K562 (cell line): ENCODE results near the gene TMEM120B. TPM values are rescaled to one million over a fixed set of nuclear protein-coding genes. Genes with fewer than 3 reads are reported as not detected.
A peak's percentile ranks its signal among the peaks of the same experiment; 100 is the strongest.

Experiments used
- DLX4 ChIP-seq: fragments of 250-450 bp; sonication (Bioruptor Pico); IDR thresholded peaks from 2 replicates; pipeline ENCODE4 v1.6.1; 2021; ENCODE audit warnings: mild to moderate bottlenecking
- EP300 ChIP-seq: IDR thresholded peaks from 2 replicates; pipeline ENCODE4 v1.6.1; 2012; ENCODE audit warnings: low read length, improper control_type of control experiment
- ETV5 ChIP-seq: sonication (generic); formaldehyde crosslinking; IDR thresholded peaks from 2 replicates; pipeline ENCODE4 v1.4.0; 2020; ENCODE audit warnings: low read depth, mild to moderate bottlenecking, missing genetic modification reagents
- FOXO4 ChIP-seq: fragments of 450-650 bp; formaldehyde crosslinking; IDR thresholded peaks from 2 replicates; pipeline ENCODE4 v1.4.0; 2020; ENCODE audit warnings: mild to moderate bottlenecking, moderate library complexity
- GABPB2 ChIP-seq: fragments of 250-450 bp; sonication (Bioruptor Pico); conservative IDR thresholded peaks from 2 replicates; pipeline ENCODE4 v1.5.1; 2021; ENCODE audit warnings: mild to moderate bottlenecking
- MEIS2 ChIP-seq: fragments of 450-650 bp; IDR thresholded peaks from 2 replicates; pipeline ENCODE4 v1.6.1; 2014; ENCODE audit warnings: mild to moderate bottlenecking; ENCODE audit not compliant: partially characterized antibody
- NFRKB ChIP-seq: fragments of 450-650 bp; IDR thresholded peaks from 2 replicates; pipeline ENCODE4 v1.6.1; 2016; ENCODE audit warnings: low read depth
- PHF8 ChIP-seq: fragments of 200-600 bp; sonication (generic); IDR thresholded peaks from 2 replicates; pipeline ENCODE4 v1.6.1; 2012; ENCODE audit warnings: mixed run types, mild to moderate bottlenecking, inconsistent platforms, low read length, moderate library complexity, borderline replicate concordance
- RBM34 ChIP-seq: fragments of 200-400 bp; formaldehyde crosslinking; IDR thresholded peaks from 2 replicates; pipeline ENCODE4 v1.6.1; 2018; ENCODE audit warnings: low read length, borderline replicate concordance; ENCODE audit not compliant: insufficient read depth
- THRB ChIP-seq: fragments of 450-650 bp; formaldehyde crosslinking; conservative IDR thresholded peaks from 2 replicates; pipeline ENCODE4 v1.4.0; 2022; ENCODE audit warnings: mild to moderate bottlenecking, missing genetic modification characterization
- YY1 ChIP-seq, 3 experiments: IDR thresholded peaks; 2 replicates each; pipeline ENCODE4 v1.6.1; 2011; ENCODE audit warnings: low read length in 2 of 3, mild to moderate bottlenecking in 2 of 3, moderate library complexity in 2 of 3, borderline replicate concordance in 1 of 3, control low read depth in 1 of 3, low read depth in 1 of 3; ENCODE audit not compliant: insufficient read depth in 3 of 3, insufficient replicate concordance in 2 of 3, control insufficient read depth in 1 of 3, insufficient read length in 1 of 3; ENCODE audit errors: extremely low read depth in 1 of 3
- ZBTB34 ChIP-seq: fragments of 250-450 bp; sonication (Bioruptor Pico); IDR thresholded peaks from 2 replicates; pipeline ENCODE4 v1.8.0; 2021; ENCODE audit warnings: mild to moderate bottlenecking, moderate library complexity
- ZC3H8 ChIP-seq: fragments of 450-650 bp; IDR thresholded peaks from 2 replicates; pipeline ENCODE4 v1.6.1; 2017
- ZFP91 ChIP-seq: sonication (generic); formaldehyde crosslinking; IDR thresholded peaks from 2 replicates; pipeline ENCODE4 v1.8.0; 2022; ENCODE audit warnings: mild to moderate bottlenecking, missing genetic modification reagents
- ZNF41 ChIP-seq: fragments of 250-450 bp; sonication (Bioruptor Pico); conservative IDR thresholded peaks from 2 replicates; pipeline ENCODE4 v1.4.0; 2020; ENCODE audit warnings: mild to moderate bottlenecking
- ZNF592 ChIP-seq: fragments of 450-650 bp; IDR thresholded peaks from 2 replicates; pipeline ENCODE4 v1.6.1; 2017; ENCODE audit warnings: antibody characterized with exemption, mild to moderate bottlenecking
- ZNF785 ChIP-seq: fragments of 250-450 bp; sonication (Bioruptor Pico); IDR thresholded peaks from 2 replicates; pipeline ENCODE4 v1.4.0; 2020; ENCODE audit warnings: mild to moderate bottlenecking
- polyA plus RNA-seq, 8 experiments: library from polyadenylated mRNA; depleted of rRNA in 4 of 8; stranded (reverse) in 5 of 8; unstranded in 3 of 8; fragments of >200 nt; fragmentation: Nextera tagmentation in 2 of 8; fragmentation: Illumina TruSeq in 1 of 8; extraction: Ambion mirVana in 2 of 8; extraction: Trizol in 1 of 8; gene quantifications; 2 replicates each; pipeline versions ENCODE4 v1.2.1 to v1.2.3, GENCODE V29; 2011 to 2014; ENCODE audit warnings: inconsistent platforms in 1 of 8, missing spikeins in 1 of 8
- total RNA-seq, 7 experiments: library from RNA; depleted of rRNA in 6 of 7; stranded (reverse); fragments of >200 nt in 6 of 7; fragmentation: Illumina TruSeq in 2 of 7; extraction: Trizol in 2 of 7; gene quantifications; 2 replicates each; pipeline versions ENCODE4 v1.2.1 to v1.2.3, GENCODE V29; 2011 to 2021; ENCODE audit warnings: low replicate concordance in 1 of 7

TMEM120B gene
- total and polyA plus RNA-seq, 9 of the 15 experiments (the other 6 are each of a cell fraction or from before 2014, with no cell fraction given), result 1.7 to 18.6 (median 7.4) TPM

GRCh38 chr12:121738340-121738858 lies 25.8 kb downstream of the TMEM120B start (continued):
- TF ChIP-seq ZNF785 (no peak), ETV5 (CRISPR knock-in tag) (no peak), ZNF41 (no peak; the same call in 1 of the 2 replicates), ZNF592 (peak; percentile 95), ZC3H8 (no peak), FOXO4 (CRISPR knock-in tag) (no peak), DLX4 (CRISPR knock-in tag) (no peak), MEIS2 (peak; percentile 53), EP300 (peak; percentile 95), NFRKB (peak; percentile 72), YY1 (IDR thresholded peaks at IDR 0.05; ENCODE audit: borderline replicate concordance in 1 of 3, control insufficient read depth in 1 of 3, extremely low read depth in 1 of 3, insufficient read depth in 3 of 3, insufficient read length in 1 of 3, insufficient replicate concordance in 2 of 3, low read depth in 1 of 3, low read length in 2 of 3) (no peak), ZFP91 (CRISPR knock-in tag) (no peak), RBM34 (no peak), ZBTB34 (CRISPR knock-in tag) (no peak), GABPB2 (CRISPR knock-in tag) (no peak), PHF8 (no peak), THRB (CRISPR knock-in tag) (no peak)
